Stimulated activated CD8-positive, alpha-beta memory T cell treated with anti-CD3 and anti-CD28 coated beads, Interleukin-7, amount 100 ng/mL, for 48 hours (primary cell): ENCODE data around the gene CCL8.

ENCODE experiments used
- DNase-seq, 2 donors: peaks; one replicate each; pipeline ENCODE4 v3.0.0-alpha.2; 2020; ENCODE audit warnings: low read depth in 1 of 2; ENCODE audit errors: extremely low read depth in 1 of 2

CCL8 gene

GRCh38 chr17:34319039-34319483 is at the start of gene CCL8:
TSS of gene CCL8 (plus strand) at chr17:34319435. CDS start at chr17:34319502, 67 bp downstream.
- DNase-seq: no peak

DNA sequence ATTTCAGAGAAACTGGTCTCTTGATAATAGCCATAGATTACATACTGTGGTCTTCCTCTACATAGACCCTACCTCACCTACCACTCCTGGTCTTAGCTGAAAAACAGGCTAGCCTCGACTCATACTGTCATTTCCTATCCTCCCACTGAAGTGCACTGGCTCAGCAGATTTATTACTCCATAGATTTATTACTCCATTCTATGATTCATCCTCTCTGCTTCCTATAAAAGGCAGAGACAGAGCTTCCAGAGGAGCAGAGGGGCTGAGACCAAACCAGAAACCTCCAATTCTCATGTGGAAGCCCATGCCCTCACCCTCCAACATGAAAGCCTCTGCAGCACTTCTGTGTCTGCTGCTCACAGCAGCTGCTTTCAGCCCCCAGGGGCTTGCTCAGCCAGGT is 49.3 kb upstream of the CCL8 start, which contains the start of gene CCL7:
Gene CCL7 (plus strand): TSS at position 253 of the 400 bp plus-strand sequence. CDS start 70 bp downstream, at position 323.
- DNase-seq: no peak

GRCh38 chr17:34275881-34276280 is 43.4 kb upstream of the CCL8 start:
- no peak for DNase-seq

DNA sequence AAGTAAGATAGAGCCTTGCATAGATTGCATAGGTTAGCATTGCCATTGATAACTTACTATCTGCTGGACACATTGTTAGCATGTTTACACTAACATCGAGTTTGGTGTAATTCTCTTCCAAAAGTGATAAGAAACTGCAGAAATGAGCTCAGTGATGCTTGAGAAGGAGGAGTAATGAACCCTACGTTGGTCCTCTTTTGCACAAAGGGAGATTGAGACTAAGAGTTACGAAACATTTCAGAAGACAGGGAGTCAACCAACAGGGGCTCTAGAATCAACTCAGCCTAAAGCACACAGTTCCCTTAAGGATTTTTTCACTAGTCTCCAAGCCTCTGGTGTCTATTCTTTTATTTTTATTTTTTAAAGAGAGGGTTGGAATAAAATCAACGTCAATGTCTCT is 42.4 kb upstream of the CCL8 start:
- DNase-seq: no peak

- no peak for DNase-seq
Measured at GRCh38 chr17:34283571-34283970, 35.7 kb upstream of the CCL8 start.

- no peak for DNase-seq
Measured at GRCh38 chr17:34285286-34285792, 33.9 kb upstream of the CCL8 start, which contains the start of gene CCL11. TSS of gene CCL11 (plus strand) at chr17:34285742. CDS start at chr17:34285809, 67 bp downstream.

GRCh38 chr17:34287875-34288274 is 31.4 kb upstream of the CCL8 start:
- DNase-seq: no peak

GRCh38 chr17:34290586-34290985 is 28.6 kb upstream of the CCL8 start:
- DNase-seq: no peak

DNA sequence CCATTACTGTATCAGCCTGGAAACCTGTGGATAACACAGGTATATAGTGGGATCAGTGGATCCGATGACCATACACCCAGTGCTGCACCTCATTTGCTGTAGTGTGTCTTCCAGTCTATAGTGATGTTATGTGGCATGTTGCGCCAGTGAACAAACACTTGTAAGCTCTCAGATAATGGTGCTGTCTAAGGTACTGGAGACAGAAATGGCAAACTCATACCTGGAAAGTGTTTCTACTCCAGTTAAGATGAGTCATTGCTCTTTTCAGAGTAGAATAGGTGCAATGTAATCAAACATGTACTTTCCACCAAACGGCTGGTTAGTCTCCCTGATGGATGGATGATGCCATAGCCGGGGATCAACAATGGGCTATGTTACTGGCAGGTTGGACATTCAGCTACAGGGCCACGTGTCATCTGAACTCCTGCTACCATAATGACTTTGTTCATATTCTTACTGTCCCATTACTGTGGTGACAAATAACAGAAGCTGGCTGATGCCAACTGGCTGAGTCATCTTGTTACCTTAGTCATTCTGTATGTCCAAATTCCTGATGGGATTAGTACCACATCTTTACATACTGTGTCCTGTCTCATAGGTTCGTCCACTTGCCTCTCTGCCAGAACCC is 27.4 kb upstream of the CCL8 start:
- DNase-seq: no peak

DNA sequence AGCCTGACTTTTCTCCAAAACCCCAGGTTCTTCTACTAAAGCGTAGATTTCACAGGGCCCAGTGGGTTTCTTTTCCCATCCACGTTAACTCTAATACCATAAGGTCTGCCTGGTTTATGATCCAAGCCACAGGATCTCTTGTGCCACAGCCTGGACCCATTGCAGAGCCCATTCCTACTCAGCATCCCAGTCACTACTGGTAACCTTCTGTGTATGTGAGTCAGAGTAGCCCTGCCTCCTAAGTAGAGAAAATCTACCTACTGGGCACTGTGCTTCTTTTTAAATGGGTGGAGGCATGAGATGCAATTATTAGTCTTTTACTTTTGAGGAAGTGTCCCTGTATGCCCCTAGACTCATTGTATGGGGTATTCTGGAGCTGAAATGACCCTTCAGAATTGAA is 20.2 kb upstream of the CCL8 start:
- no peak for DNase-seq

DNA sequence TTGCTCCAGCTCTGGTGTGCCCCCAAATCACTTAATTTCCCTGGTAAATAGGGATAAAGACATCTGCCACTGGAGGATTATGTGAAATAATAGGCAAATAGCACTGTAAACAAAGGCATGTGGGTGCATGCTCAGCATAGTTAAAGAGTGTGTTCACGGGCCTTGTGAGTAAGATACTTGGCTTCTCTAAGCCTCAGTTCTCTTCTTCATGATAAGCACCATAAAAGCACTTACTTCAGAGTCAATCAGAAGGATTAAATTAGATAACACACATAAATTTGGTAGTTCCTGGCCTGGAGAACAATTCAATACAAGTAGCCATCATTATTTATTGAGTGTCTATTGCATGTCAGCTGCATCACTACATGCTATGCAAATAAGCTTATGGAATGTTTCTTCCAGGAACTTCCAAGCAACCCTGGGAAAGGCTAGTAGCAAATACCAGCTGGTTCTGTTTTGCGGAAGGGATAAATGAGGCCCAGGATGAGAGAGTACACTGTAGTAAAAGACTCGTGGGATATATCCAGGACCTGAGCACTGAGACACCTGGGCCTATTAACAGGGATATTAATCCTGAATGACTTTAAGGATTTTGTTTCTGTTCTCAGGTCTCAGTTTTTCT is 19.2 kb upstream of the CCL8 start:
- DNase-seq: no peak

GRCh38 chr17:34300652-34301370 is 18.4 kb upstream of the CCL8 start:
- no peak for DNase-seq

GRCh38 chr17:34301986-34302385 is 17.2 kb upstream of the CCL8 start:
- DNase-seq: no peak

DNA sequence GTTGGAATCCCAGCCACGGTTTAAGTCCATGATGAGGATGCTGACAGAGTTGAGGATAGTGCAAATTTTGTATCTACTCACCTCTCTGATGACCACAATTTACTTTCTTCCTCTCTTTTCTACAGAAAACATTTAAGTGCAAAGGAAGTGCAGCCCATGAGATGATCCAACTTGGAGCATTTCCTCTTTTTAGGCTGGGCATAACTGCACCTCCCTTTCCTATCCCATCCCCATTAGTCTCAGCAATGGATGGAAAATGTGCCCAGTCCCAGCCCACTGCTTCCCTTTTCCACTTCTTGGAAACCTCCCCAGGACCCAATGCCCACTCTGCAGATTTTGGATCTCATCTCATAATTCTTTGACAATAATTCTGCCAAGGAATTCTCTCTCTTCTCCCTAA is 16.6 kb upstream of the CCL8 start:
- no peak for DNase-seq

- no peak for DNase-seq
Measured at GRCh38 chr17:34303606-34304005, 15.6 kb upstream of the CCL8 start.

- DNase-seq: no peak
Measured at GRCh38 chr17:34305061-34305460, 14.2 kb upstream of the CCL8 start.

DNA sequence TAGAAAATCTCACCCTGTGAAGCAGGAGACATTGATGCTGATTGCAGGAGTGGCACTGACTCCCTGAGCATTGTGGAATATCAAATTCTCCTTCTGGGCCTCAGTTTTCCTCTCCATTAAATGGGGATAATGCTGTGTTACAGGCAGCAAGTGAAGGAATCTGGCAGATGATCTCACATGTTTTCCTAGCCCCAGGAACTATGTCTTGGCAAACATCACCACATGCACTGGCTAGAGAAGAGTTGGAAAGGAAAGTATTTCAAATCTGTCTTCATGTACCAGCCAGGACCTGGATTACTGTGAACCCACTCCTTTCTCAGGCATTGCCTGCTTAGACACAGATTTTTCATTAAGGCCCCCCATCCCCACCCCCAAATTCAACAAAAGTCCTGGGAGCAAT is 13.6 kb upstream of the CCL8 start:
- no peak for DNase-seq

GRCh38 chr17:34306466-34306865 is 12.8 kb upstream of the CCL8 start:
- DNase-seq: no peak

- DNase-seq: no peak
Measured at GRCh38 chr17:34307110-34307509, 12.1 kb upstream of the CCL8 start.

DNA sequence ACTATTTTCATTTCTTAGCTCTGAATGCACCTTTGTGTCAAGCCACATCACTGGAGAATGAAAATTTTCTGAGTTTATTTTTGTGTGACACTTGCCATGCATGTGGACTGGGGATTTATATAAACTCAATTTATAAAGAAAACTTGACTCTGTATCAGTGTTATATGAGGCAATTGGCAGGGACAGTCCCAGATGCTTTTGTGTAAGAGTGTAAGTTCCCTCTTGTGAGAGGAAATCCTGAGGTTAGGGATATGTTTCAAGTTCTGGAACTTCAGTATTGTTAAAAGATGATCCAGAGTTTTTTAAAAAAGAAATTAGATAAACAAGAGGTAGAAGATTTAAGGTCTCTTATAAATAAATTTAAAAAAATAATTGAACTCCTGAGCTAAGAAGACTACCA is 10.9 kb upstream of the CCL8 start:
- no peak for DNase-seq

DNA sequence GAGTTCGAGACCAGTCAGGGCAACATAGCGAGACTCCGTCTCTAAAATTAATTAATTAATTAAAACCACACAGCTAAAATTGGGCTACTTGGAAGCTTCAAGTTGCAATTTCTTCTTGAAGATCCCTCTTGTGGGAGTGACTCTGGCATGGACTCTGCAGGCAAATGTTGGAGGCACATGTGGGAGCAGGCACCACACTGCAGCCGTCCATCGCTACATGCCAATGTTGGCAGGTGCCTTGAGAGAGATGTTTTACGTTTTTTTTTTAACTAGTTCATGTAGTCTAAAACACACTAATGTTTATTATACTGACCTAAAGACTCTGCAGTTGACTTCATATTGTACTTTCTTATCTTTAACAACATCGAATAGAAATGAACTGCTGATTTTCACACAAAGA is 7.9 kb upstream of the CCL8 start:
- no peak for DNase-seq

- DNase-seq: no peak
Measured at GRCh38 chr17:34312080-34312479, 7.2 kb upstream of the CCL8 start.
